ENCODE data around the gene CNTFR. TPM values are rescaled to one million over a fixed set of nuclear protein-coding genes. Genes with fewer than 3 reads are reported as not detected.

Gene CNTFR
- total and polyA plus RNA-seq, 10 donors: 2.8 to 46.8 (median 15.9) TPM

- no peaks in the 10 kb centered on the region for H3K36me3 ChIP-seq
- peak overlapping the region in 5 of 8 donors; percentile 51 to 68 (median 60) for H3K27ac ChIP-seq
- 47 to 64% (median 53%) methylated on average over 7 to 17 of the region's 17 CpGs for WGBS, 5 donors
- intact Hi-C loops (cut with DNase I; ENCODE audit: low total_unique reads): no loop called here
- H3K9me3 ChIP-seq: peaks cover 0 to 8% (median 3%) of the 10 kb centered on the region in 8 donors
- H3K4me3 ChIP-seq: peak overlapping the region in 1 of 8 donors; percentile 7
- peaks cover 12 to 55% (median 32%) of the 10 kb centered on the region in 6 donors for H3K4me1 ChIP-seq
- TF ChIP-seq POLR2AphosphoS5 (IDR thresholded peaks at IDR 0.05) (no peak), POLR2A (IDR thresholded peaks at IDR 0.05) (no peak), CTCF (IDR thresholded peaks at IDR 0.05 in 8 of 11, conservative IDR thresholded peaks at IDR 0.05 in 3 of 11) (no peak)
- H3K27me3 ChIP-seq (replicated peaks in 1 of 7): peaks cover 0 to 36% (median 0%) of the 10 kb centered on the region in 7 donors
- DNase-seq: peak; percentile 66
Measured at GRCh38 chr9:34558919-34559623, 30.5 kb downstream of the CNTFR start.

GRCh38 chr9:34558364-34558763, 31.2 kb downstream of the CNTFR start:
- no peak for TF ChIP-seq POLR2A (IDR thresholded peaks at IDR 0.05)
- TF ChIP-seq POLR2AphosphoS5 (IDR thresholded peaks at IDR 0.05): no peak
- no peak for TF ChIP-seq CTCF (IDR thresholded peaks at IDR 0.05 in 8 of 11, conservative IDR thresholded peaks at IDR 0.05 in 3 of 11)
- H3K4me3 ChIP-seq: no peak overlapping the region
- peak overlapping the region in 4 of 8 donors; percentile 51 to 67 (median 58) for H3K27ac ChIP-seq
- peaks cover 0 to 36% (median 0%) of the 10 kb centered on the region in 7 donors for H3K27me3 ChIP-seq (replicated peaks in 1 of 7)
- H3K9me3 ChIP-seq: peaks cover 0 to 8% (median 3%) of the 10 kb centered on the region in 8 donors
- intact Hi-C loops (cut with DNase I; ENCODE audit: low total_unique reads): no loop called here
- H3K36me3 ChIP-seq: no peaks in the 10 kb centered on the region
- H3K4me1 ChIP-seq: peaks cover 12 to 56% (median 32%) of the 10 kb centered on the region in 6 donors
- 78 to 89% (median 84%) methylated on average over 9 of the region's 9 CpGs for WGBS, 5 donors
- DNase-seq: peak; percentile 33

- H3K9me3 ChIP-seq: peaks cover 0 to 8% (median 3%) of the 10 kb centered on the region in 8 donors
- H3K4me3 ChIP-seq: no peak overlapping the region
- peaks cover 0 to 39% (median 0%) of the 10 kb centered on the region in 7 donors for H3K27me3 ChIP-seq (replicated peaks in 1 of 7)
- H3K4me1 ChIP-seq: peaks cover 12 to 58% (median 32%) of the 10 kb centered on the region in 6 donors
- intact Hi-C loops (cut with DNase I; ENCODE audit: low total_unique reads): no loop called here
- WGBS, 5 donors: 75 to 82% (median 77%) methylated on average over 15 to 19 of the region's 19 CpGs
- no peak for TF ChIP-seq CTCF (IDR thresholded peaks at IDR 0.05 in 8 of 11, conservative IDR thresholded peaks at IDR 0.05 in 3 of 11)
- no peak for TF ChIP-seq POLR2AphosphoS5 (IDR thresholded peaks at IDR 0.05)
- TF ChIP-seq POLR2A (IDR thresholded peaks at IDR 0.05): no peak
- DNase-seq: peak; percentile 74
- H3K27ac ChIP-seq: peak overlapping the region in 2 of 8 donors; percentile 27 to 60
- no peaks in the 10 kb centered on the region for H3K36me3 ChIP-seq
Measured at GRCh38 chr9:34557426-34558321, 31.9 kb downstream of the CNTFR start.
